H7 (cell line): ENCODE results near the gene NOL4L. TPM values are rescaled to one million over a fixed set of nuclear protein-coding genes. Genes with fewer than 3 reads are reported as not detected.
"Not testable (repeated sequence)": the region's sequence is repeated elsewhere in the genome, so short reads cannot be mapped to it uniquely, and the experiment has no call there.

Experiments used
- DNase-seq: peaks from one replicate; pipeline ENCODE4 v3.0.0; 2012
- H3K27me3 ChIP-seq: 2 replicates; pipeline ENCODE4 v1.6.0; 2011; ENCODE audit warnings: mild to moderate bottlenecking, low read length; ENCODE audit not compliant: control insufficient read depth, insufficient read depth
- H3K36me3 ChIP-seq: replicated peaks from 2 replicates; pipeline ENCODE4 v1.5.1; 2011; ENCODE audit warnings: low read length; ENCODE audit not compliant: control insufficient read depth, insufficient read depth
- H3K4me3 ChIP-seq: 2 replicates; pipeline ENCODE4 v1.5.1; 2011; ENCODE audit warnings: low read depth, mild to moderate bottlenecking, control low read depth, low read length, moderate library complexity; ENCODE audit not compliant: insufficient read depth
- total RNA-seq: library from RNA; depleted of rRNA; stranded (reverse); fragments of >200 nt; shearing (Covaris generic); gene quantifications from 2 replicates; pipeline ENCODE4 v1.2.3, GENCODE V29; 2014

Gene NOL4L
- total RNA-seq, 1 experiment from 2014 or later = 26.6 TPM

GRCh38 chr20:32427996-32428395, 157.1 kb downstream of the NOL4L start:
- Histone ChIP-seq H3K27me3 (no peaks in the 10 kb centered on the region), H3K4me3 (no peak overlapping the region), H3K36me3 (peaks cover 8% of the 10 kb centered on the region)
- DNase-seq = peak; percentile 22

GRCh38 chr20:32421290-32421689, 163.8 kb downstream of the NOL4L start:
- Histone ChIP-seq H3K27me3 (no peaks in the 10 kb centered on the region), H3K4me3 (no peak overlapping the region), H3K36me3 (no peaks in the 10 kb centered on the region)
- DNase-seq = no peak

DNA sequence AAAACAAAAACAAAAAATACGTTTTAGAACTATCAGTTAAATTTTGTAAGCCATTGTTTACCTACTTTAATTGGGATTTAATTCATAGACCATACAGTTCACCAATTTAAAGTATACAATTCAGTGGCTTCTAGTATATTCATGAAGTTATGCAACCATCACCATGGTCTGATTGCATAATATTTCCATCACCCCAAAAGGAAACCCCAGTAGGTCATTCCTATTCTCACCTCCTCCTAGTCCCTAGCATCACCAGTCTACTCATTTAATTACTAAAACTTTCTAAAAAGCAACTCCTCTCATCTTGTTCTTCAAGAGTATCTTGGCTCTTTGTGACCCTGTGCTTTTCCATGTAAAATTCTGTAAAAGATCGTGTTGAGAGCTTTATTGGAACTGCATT, 166.8 kb downstream of the NOL4L start:
- H3K36me3 ChIP-seq = no peaks in the 10 kb centered on the region
- H3K4me3 ChIP-seq = no peak overlapping the region
- DNase-seq = no peak
- no peaks in the 10 kb centered on the region for H3K27me3 ChIP-seq

DNA sequence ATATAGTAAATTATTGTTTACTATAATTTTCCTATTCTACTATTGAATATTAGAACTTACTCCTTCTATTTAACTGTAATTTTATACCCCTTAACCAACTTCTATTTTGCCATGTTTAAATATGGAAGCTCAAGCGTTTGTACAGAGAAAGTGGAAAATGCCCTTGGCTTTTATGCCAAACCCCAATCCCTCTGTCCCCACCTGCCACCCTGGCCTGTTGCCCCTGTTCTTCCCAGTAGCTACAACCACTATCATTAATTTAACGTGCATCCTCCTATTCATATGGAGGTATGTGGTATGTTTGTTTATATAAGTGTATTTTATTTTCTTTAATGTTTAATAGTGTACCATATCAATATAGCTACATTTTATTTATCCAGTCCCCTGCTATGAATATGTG, 168.9 kb downstream of the NOL4L start:
- Histone ChIP-seq H3K4me3 (no peak overlapping the region), H3K36me3 (no peaks in the 10 kb centered on the region), H3K27me3 (no peaks in the 10 kb centered on the region)
- no peak for DNase-seq

- H3K4me3 ChIP-seq = no peak overlapping the region
- H3K36me3 ChIP-seq = no peaks in the 10 kb centered on the region
- no peaks in the 10 kb centered on the region for H3K27me3 ChIP-seq
- no peak for DNase-seq
These were observed 169.6 kb downstream of the NOL4L start for GRCh38 chr20:32415494-32415893.

GRCh38 chr20:32411955-32412706, 173.0 kb downstream of the NOL4L start:
- Histone ChIP-seq H3K4me3 (no peak overlapping the region), H3K27me3 (no peaks in the 10 kb centered on the region), H3K36me3 (no peaks in the 10 kb centered on the region)
- DNase-seq = no peak

DNA sequence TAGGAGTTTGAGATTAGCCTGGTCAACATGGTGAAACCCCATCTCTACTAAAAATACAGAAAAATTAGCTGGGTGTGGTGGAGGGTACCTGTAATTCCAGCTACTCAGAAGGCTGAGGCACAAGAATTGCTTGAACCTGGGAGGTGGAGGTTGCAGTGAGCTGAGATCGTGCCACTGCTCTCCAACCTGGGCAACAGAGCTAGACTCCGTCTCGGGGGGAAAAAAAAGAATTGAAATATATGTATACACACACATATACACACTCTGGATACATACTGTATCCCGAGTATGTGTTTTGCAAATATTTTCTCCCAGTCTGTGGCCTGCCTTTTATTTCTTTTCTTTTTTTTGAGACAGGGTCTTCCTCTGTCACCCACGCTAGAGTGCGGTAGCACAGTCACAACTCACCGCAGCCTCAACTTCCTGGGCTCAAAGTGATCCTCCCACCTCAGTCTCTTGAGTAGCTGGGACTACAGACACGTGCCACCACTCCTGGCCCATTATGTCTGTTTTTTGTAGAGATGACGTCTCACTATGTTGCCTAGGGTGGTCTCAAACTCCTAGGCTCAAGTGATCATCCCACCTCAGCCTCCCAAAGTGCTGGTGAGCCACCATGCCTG, 177.9 kb downstream of the NOL4L start:
- not testable (repeated sequence) for H3K4me3 ChIP-seq, H3K36me3 ChIP-seq, DNase-seq, H3K27me3 ChIP-seq

- DNase-seq = no peak
- Histone ChIP-seq H3K4me3 (no peak overlapping the region), H3K36me3 (no peaks in the 10 kb centered on the region), H3K27me3 (no peaks in the 10 kb centered on the region)
These were observed 178.4 kb downstream of the NOL4L start for GRCh38 chr20:32406701-32407100.

DNA sequence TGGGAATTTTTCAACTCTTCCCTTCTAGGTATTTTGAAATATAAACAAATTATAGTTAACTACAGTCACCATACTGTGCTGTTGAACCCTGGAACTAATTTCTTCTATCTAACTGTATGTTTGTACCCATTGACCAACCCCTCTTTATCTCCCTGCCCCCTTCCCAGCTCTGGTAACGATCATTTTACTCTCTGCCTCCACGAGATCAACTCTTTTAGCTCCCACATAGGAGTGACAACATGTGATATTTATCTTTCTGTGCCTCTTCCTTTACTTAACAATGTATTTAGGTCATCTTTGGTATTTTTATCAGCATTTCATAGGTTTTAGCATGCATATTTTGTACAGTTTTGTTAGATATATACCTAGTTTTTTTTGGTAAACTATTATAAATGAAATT, 181.1 kb downstream of the NOL4L start:
- Histone ChIP-seq H3K4me3 (no peak overlapping the region), H3K27me3 (no peaks in the 10 kb centered on the region), H3K36me3 (no peaks in the 10 kb centered on the region)
- DNase-seq = no peak

DNA sequence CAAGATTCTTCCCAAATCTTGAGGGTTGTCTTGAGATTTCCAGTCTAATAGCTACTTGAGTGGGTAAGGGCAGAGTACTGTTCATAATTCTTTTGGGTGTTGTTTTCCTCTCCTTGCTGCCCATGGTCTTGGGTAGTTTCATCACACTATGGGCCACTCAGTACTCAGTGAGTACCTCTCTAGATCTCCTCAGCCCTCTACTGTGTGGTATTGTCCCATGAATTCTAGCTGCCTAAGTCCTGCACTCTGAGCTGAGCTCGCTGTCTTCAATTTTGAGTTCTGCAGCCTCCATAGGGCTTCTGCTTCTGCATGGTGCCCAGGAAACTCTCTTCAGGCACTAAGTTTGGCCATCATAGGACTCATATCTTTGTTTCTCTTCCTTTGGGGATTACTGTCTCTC, 184.7 kb downstream of the NOL4L start:
- DNase-seq = no peak
- Histone ChIP-seq H3K27me3 (no peaks in the 10 kb centered on the region), H3K36me3 (no peaks in the 10 kb centered on the region), H3K4me3 (no peak overlapping the region)

- Histone ChIP-seq H3K27me3 (no peaks in the 10 kb centered on the region), H3K4me3 (no peak overlapping the region), H3K36me3 (no peaks in the 10 kb centered on the region)
- no peak for DNase-seq
These were observed 187.5 kb downstream of the NOL4L start for GRCh38 chr20:32397567-32398084.

GRCh38 chr20:32396646-32397160, 188.4 kb downstream of the NOL4L start:
- Histone ChIP-seq H3K27me3 (no peaks in the 10 kb centered on the region), H3K36me3 (no peaks in the 10 kb centered on the region)
- DNase-seq = no peak

GRCh38 chr20:32395066-32395465, 190.1 kb downstream of the NOL4L start:
- DNase-seq = no peak
- Histone ChIP-seq H3K27me3 (no peaks in the 10 kb centered on the region), H3K4me3 (no peak overlapping the region)

More at GRCh38 chr20:32396646-32397160, 188.4 kb downstream of the NOL4L start:
- H3K4me3 ChIP-seq = no peak overlapping the region

More at GRCh38 chr20:32395066-32395465, 190.1 kb downstream of the NOL4L start:
- no peaks in the 10 kb centered on the region for H3K36me3 ChIP-seq
